Mesendoderm (in vitro differentiated cells): ENCODE data around the gene PADI1.
A peak's percentile ranks its signal among the peaks of the same experiment; 100 is the strongest.

Experiments
- DNase-seq: peaks from one replicate; pipeline ENCODE4 v3.0.0; 2013
- H2AK5ac ChIP-seq: 2 replicates; pipeline ENCODE4 v1.6.1; 2013; ENCODE audit warnings: low read length, inconsistent platforms
- H2BK120ac ChIP-seq: 2 replicates; pipeline ENCODE4 v1.6.1; 2013; ENCODE audit warnings: low read depth, mild to moderate bottlenecking, low read length, moderate library complexity, mixed read lengths
- H2BK15ac ChIP-seq: replicated peaks from 2 replicates; pipeline ENCODE4 v1.6.1; 2013; ENCODE audit warnings: low read depth, mild to moderate bottlenecking, moderate library complexity
- H2BK5ac ChIP-seq: 2 replicates; pipeline ENCODE4 v1.6.1; 2013; ENCODE audit warnings: low read length, inconsistent platforms
- H3K18ac ChIP-seq: 2 replicates; pipeline ENCODE4 v1.6.1; 2013; ENCODE audit warnings: mild to moderate bottlenecking, low read length, mixed read lengths
- H3K23ac ChIP-seq: one replicate; pipeline ENCODE4 v1.6.1; 2013; ENCODE audit warnings: low read length
- H3K27ac ChIP-seq: 2 replicates; pipeline ENCODE4 v1.5.1; 2013; ENCODE audit warnings: low read depth, mild to moderate bottlenecking, inconsistent platforms, low read length, moderate library complexity
- H3K27me3 ChIP-seq: 2 replicates; pipeline ENCODE4 v1.6.1; 2013; ENCODE audit warnings: low read length, control low read depth, mild to moderate bottlenecking, inconsistent platforms; ENCODE audit not compliant: insufficient read depth, poor library complexity
- H3K36me3 ChIP-seq: 2 replicates; pipeline ENCODE4 v1.6.1; 2013; ENCODE audit warnings: low read length, inconsistent platforms; ENCODE audit not compliant: control insufficient read depth, insufficient read depth
- H3K4ac ChIP-seq: one replicate; pipeline ENCODE4 v1.6.1; 2013; ENCODE audit warnings: low read depth, mild to moderate bottlenecking, low read length, moderate library complexity
- H3K4me1 ChIP-seq: 2 replicates; pipeline ENCODE4 v1.6.1; 2013; ENCODE audit warnings: low read depth, low read length, inconsistent platforms; ENCODE audit not compliant: control insufficient read depth
- H3K4me2 ChIP-seq: 2 replicates; pipeline ENCODE4 v1.6.1; 2013; ENCODE audit warnings: low read length
- H3K4me3 ChIP-seq: 2 replicates; pipeline ENCODE4 v1.5.1; 2013; ENCODE audit warnings: mild to moderate bottlenecking, low read length
- H3K56ac ChIP-seq: one replicate; pipeline ENCODE4 v1.6.1; 2013; ENCODE audit warnings: low read length
- H3K79me1 ChIP-seq: 2 replicates; pipeline ENCODE4 v1.6.1; 2013; ENCODE audit warnings: low read length, inconsistent platforms
- H3K79me2 ChIP-seq: 2 replicates; pipeline ENCODE4 v1.6.1; 2013; ENCODE audit warnings: mild to moderate bottlenecking, low read length; ENCODE audit not compliant: control insufficient read depth, insufficient read depth
- H3K9ac ChIP-seq: 2 replicates; pipeline ENCODE4 v1.6.1; 2013; ENCODE audit warnings: low read length, inconsistent platforms
- H4K5ac ChIP-seq: one replicate; pipeline ENCODE4 v1.6.1; 2013; ENCODE audit warnings: low read length
- H4K8ac ChIP-seq: one replicate; pipeline ENCODE4 v1.6.1; 2013; ENCODE audit warnings: low read depth, mild to moderate bottlenecking, control low read depth, low read length, moderate library complexity
- WGBS: extraction: QIAGEN DNeasy Blood & Tissue Kit; methylation state at CpG from one replicate; pipeline ENCODE4 v1.1.7; 2013; ENCODE audit warnings: low lambda C conversion rate, missing lambda C conversion rate; ENCODE audit not compliant: insufficient coverage; ENCODE audit errors: extremely low coverage; 5-methylcytosine and 5-hydroxymethylcytosine counted together

PADI1 gene

DNA sequence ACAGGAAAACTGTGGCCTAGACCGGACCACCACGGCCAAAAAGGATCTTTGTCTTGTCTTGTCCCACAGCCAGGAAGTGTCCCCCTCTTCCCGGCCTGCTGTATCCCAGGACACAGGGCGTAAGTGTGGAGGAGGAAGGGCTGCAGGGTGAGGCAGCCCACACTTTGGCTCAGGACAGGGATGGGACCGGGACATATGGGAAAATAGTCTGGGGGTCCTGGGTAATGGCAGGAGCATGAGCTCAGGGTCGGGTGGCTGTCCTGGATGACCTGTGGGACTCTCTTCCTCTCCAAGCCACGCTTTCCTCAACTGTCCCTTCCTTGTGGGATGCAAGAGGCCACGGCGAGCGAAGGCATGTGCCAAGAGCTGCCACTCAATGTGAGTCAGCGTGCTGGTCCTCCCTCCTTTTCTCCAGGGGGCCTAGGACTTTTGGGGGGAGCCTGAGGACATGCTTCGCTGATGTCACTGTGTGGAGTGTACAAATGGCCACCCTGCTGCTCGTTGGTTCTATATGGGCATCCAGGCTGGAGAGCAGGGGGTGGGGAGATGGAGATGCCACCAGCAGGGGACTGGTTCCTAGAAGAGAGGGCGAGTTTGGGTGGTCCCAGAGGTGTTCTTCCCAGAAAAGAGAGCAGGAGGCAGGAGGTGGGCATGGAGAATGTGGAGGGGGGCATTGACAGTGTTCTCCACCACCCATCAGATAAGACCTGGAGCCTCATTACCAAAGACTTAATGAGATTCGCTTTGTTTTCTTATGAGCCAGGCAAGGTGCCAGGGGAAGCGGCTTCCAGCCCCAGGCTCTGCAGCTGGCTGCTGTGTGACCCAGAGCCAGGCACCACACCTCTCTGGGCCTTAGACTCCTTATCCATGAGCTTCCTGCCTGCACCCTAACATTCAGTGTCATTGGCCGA lies 11.5 kb upstream of the PADI1 start:
- Histone ChIP-seq H3K18ac (no peak overlapping the region), H3K4me1 (no peaks in the 10 kb centered on the region), H3K4me3 (no peak overlapping the region), H2BK15ac (no peak overlapping the region), H3K79me1 (no peaks in the 10 kb centered on the region), H3K4me2 (no peak overlapping the region), H2BK5ac (no peak overlapping the region), H2AK5ac (no peak overlapping the region), H4K5ac (no peak overlapping the region), H3K27ac (no peak overlapping the region), H3K27me3 (no peaks in the 10 kb centered on the region), H2BK120ac (no peak overlapping the region), H3K56ac (no peak overlapping the region), H3K4ac (no peak overlapping the region), H3K79me2 (no peaks in the 10 kb centered on the region), H3K9ac (no peak overlapping the region), H3K36me3 (no peaks in the 10 kb centered on the region), H4K8ac (no peak overlapping the region), H3K23ac (no peak overlapping the region)
- DNase-seq, result no peak
- no CpG with 5 or more reads among the region's 17 CpGs for WGBS

DNA sequence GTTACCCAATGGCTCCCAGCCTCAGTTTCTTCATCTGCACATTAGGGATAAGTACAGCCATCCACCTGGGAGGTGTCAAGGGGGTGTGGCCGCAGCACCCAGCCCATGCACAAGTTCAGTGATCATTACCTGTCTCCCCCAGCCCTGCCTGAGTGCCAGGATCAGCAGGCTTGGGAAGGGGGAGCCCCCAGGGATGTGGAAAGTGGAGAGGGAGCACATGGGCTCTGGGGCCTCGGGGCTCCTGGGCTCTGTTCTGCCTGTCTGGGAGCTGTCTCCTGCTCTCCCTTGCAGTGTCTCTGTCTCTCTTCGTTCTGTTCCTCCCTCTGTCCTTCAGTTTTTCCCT lies 10.8 kb upstream of the PADI1 start:
- Histone ChIP-seq H2BK5ac (no peak overlapping the region), H2AK5ac (no peak overlapping the region), H2BK120ac (no peak overlapping the region), H3K79me2 (no peaks in the 10 kb centered on the region), H3K56ac (no peak overlapping the region), H3K36me3 (no peaks in the 10 kb centered on the region), H3K27ac (no peak overlapping the region), H3K4me3 (no peak overlapping the region), H3K4me2 (no peak overlapping the region), H3K18ac (no peak overlapping the region), H3K4me1 (no peaks in the 10 kb centered on the region), H4K8ac (no peak overlapping the region), H3K27me3 (no peaks in the 10 kb centered on the region), H3K79me1 (no peaks in the 10 kb centered on the region), H3K23ac (no peak overlapping the region), H4K5ac (no peak overlapping the region), H2BK15ac (no peak overlapping the region), H3K4ac (no peak overlapping the region), H3K9ac (no peak overlapping the region)
- no CpG with 5 or more reads among the region's 3 CpGs for WGBS
- no peak for DNase-seq

DNA sequence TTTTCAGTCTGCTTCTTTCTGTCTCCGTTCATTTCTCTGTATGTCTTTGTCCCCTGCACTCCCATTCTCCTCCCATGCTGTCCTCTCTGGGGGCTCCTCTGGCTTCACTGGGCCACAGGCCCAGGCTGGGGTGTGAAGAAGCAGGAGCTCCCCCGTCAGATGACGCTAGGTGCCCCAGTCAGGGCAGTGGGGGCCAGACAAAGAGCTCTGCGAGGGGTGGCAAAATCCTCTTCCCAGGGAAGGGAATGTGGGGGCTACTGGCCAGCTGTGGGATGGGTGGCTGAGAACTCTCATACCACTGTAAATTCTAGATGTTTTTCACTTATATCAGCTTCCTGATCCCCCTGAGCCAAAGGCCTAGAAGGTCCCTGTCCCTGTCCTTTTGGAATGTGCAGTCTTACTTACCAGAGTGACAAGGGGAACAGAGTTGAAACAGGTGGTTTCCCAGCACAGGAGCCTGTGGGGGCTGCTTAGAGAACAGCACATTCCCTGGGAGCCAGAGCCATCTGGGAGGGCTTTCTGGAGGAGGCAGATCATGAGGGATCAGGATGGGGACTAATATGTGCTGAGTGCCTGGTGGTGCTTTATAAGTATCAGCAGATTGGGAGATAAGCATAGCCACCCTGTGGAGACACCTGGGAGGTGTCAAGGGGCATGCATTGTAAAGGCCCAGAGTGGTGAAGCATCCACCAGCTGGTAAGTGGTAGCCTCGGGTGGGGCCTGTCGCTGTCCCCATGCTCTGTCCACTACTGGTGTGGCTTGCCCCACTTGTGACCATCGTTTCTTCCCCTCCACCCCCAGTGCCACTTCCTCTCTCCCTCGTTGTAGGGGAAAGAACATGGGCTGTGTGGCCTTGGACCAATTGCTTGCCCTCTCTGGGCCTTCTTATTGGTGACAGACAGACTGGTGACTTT lies 10.1 kb upstream of the PADI1 start:
- Histone ChIP-seq H2BK15ac (no peak overlapping the region), H3K9ac (no peak overlapping the region), H3K79me2 (no peaks in the 10 kb centered on the region), H2AK5ac (no peak overlapping the region), H3K79me1 (no peaks in the 10 kb centered on the region), H3K23ac (no peak overlapping the region), H3K4ac (no peak overlapping the region), H3K36me3 (no peaks in the 10 kb centered on the region), H3K4me1 (peaks cover 2% of the 10 kb centered on the region), H2BK5ac (no peak overlapping the region), H4K8ac (no peak overlapping the region), H3K4me3 (no peak overlapping the region), H3K27ac (no peak overlapping the region), H2BK120ac (no peak overlapping the region), H3K27me3 (no peaks in the 10 kb centered on the region), H4K5ac (no peak overlapping the region), H3K4me2 (no peak overlapping the region), H3K56ac (no peak overlapping the region), H3K18ac (no peak overlapping the region)
- WGBS, result no CpG with 5 or more reads among the region's 8 CpGs
- DNase-seq, result peak; percentile 41

DNA sequence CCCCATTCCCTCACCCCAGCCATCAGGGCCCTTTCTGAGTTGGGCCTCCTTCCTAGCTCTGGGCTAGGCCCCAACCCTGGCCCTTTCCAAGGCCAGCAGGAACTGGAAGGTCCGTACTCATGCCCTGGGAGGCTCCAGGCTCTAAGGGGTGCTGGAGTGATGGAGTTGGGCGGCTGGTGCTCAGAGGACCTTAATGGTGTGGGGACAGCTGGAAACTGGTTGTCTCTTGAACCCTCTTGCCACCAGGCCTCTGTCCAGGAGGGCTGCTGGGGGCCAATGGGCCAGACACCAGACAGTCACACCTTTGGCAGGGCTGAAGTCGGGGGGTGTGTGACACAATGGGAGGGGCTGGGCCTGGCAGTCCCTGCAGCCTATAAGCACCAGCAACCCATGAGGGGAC lies 9.2 kb upstream of the PADI1 start:
- no peak overlapping the region for H3K4ac ChIP-seq

DNA sequence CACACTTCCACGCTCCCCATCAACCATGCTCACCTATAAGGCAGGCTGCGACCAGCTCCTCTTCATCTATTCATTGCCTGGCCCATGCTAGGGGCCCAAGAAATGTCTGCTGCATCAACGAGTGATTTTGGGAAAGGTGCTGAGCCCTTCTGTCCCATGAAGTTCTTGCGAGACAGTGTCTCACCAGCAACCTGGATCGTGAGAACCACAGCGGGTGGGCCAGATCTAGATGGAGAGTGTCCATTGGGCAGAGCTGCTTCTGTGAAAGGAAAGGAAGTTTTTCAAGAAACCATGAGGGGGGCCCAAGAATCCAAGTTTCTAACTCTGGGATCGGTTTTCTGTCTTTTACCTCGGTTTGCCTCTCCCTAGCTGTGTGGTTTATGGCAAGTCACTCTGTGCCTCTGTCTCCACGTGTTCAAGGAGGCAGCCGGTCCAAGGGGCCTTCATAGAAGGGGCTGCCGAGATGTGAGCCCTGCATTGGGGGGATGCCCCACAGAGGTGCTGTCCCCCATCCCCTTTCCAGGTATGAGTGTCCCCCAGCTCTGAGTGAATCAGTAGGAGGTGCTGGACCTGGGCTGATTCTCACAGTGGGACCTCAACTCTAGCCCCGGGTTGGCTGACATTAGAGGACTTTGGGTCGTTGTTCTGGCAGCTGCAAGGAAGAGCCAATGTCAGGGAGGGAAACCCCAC lies 8.3 kb upstream of the PADI1 start:
- Histone ChIP-seq H3K18ac (no peak overlapping the region), H3K79me2 (no peaks in the 10 kb centered on the region), H4K5ac (no peak overlapping the region), H3K4ac (no peak overlapping the region), H3K23ac (peak overlapping the region; percentile 11), H3K56ac (no peak overlapping the region), H3K4me3 (no peak overlapping the region), H2BK15ac (no peak overlapping the region), H3K27me3 (no peaks in the 10 kb centered on the region), H3K4me1 (peaks cover 2% of the 10 kb centered on the region), H4K8ac (no peak overlapping the region), H3K36me3 (no peaks in the 10 kb centered on the region), H2BK5ac (no peak overlapping the region), H2AK5ac (no peak overlapping the region), H3K9ac (no peak overlapping the region), H2BK120ac (no peak overlapping the region), H3K79me1 (no peaks in the 10 kb centered on the region), H3K27ac (no peak overlapping the region), H3K4me2 (no peak overlapping the region)
- DNase-seq, result no peak
- no CpG with 5 or more reads among the region's 13 CpGs for WGBS

More for the DNA sequence above, 9.2 kb upstream of the PADI1 start:
- H2BK120ac ChIP-seq, result no peak overlapping the region
- H3K79me2 ChIP-seq, result no peaks in the 10 kb centered on the region
- peaks cover 2% of the 10 kb centered on the region for H3K4me1 ChIP-seq
- H4K8ac ChIP-seq, result no peak overlapping the region
- no peaks in the 10 kb centered on the region for H3K79me1 ChIP-seq
- H3K56ac ChIP-seq, result no peak overlapping the region
- no peak overlapping the region for H3K18ac ChIP-seq
- H3K27me3 ChIP-seq, result no peaks in the 10 kb centered on the region
- H3K4me3 ChIP-seq, result no peak overlapping the region
- H3K9ac ChIP-seq, result no peak overlapping the region
- no peak overlapping the region for H2AK5ac ChIP-seq
- DNase-seq, result no peak
- H3K27ac ChIP-seq, result no peak overlapping the region
- no peak overlapping the region for H2BK15ac ChIP-seq
- no peak overlapping the region for H3K4me2 ChIP-seq
- no peak overlapping the region for H3K23ac ChIP-seq
- no peaks in the 10 kb centered on the region for H3K36me3 ChIP-seq
- no CpG with 5 or more reads among the region's 3 CpGs for WGBS
- no peak overlapping the region for H2BK5ac ChIP-seq
- H4K5ac ChIP-seq, result no peak overlapping the region
